Heart right ventricle (tissue), 16 donors: ENCODE data around the gene WHRN. TPM values are rescaled to one million over a fixed set of nuclear protein-coding genes. Genes with fewer than 3 reads are reported as not detected.

Experiments
- ATAC-seq, 8 donors: fragments of 200-7000 bp; cut with Tn5 transposase; one replicate each; pipeline ENCODE4 v1.9.1; 2020; ENCODE audit warnings: mild to moderate bottlenecking in 8 of 8, moderate library complexity in 8 of 8, moderate number of reproducible peaks in 1 of 8
- DNase-seq, 2 donors: peaks; one replicate each; pipeline ENCODE4 v3.0.0-alpha.2; 2020
- H3K27ac ChIP-seq, 10 donors: fragments of 200-600 bp; sonication (generic) in 2 of 10; one replicate each; pipeline versions ENCODE4 v1.5.0 to v1.8.0; 2020 to 2022; ENCODE audit warnings: mild to moderate bottlenecking in 3 of 10
- H3K27me3 ChIP-seq, 7 donors: fragments of 200-600 bp; one replicate each; pipeline ENCODE4 v1.8.0; 2021 to 2022; ENCODE audit warnings: mild to moderate bottlenecking in 2 of 7
- H3K36me3 ChIP-seq, 9 donors: fragments of 200-600 bp; sonication (generic) in 1 of 9; one replicate each; pipeline versions ENCODE4 v1.5.0 to v1.8.0; 2020 to 2022; ENCODE audit warnings: mild to moderate bottlenecking in 2 of 9
- H3K4me1 ChIP-seq, 9 donors: fragments of 200-600 bp; sonication (generic) in 1 of 9; one replicate each; pipeline versions ENCODE4 v1.5.0 to v1.8.0; 2020 to 2022; ENCODE audit warnings: mild to moderate bottlenecking in 4 of 9
- H3K4me3 ChIP-seq, 10 donors: fragments of 200-600 bp; sonication (generic) in 2 of 10; one replicate each; pipeline versions ENCODE4 v1.5.0 to v1.8.0; 2020 to 2022; ENCODE audit warnings: mild to moderate bottlenecking in 7 of 10, moderate library complexity in 2 of 10
- H3K9me3 ChIP-seq, 11 donors: fragments of 200-600 bp in 10 of 11; sonication (generic) in 2 of 11; one replicate each; pipeline versions ENCODE4 v1.5.0 to v1.8.0; 2013 to 2022; ENCODE audit warnings: mild to moderate bottlenecking in 2 of 11, control low read depth in 1 of 11, moderate library complexity in 1 of 11
- CTCF ChIP-seq, 9 donors: fragments of 200-600 bp; sonication (generic) in 2 of 9; IDR thresholded peaks; one replicate each; pipeline versions ENCODE4 v1.5.0 to v1.8.0; 2021 to 2022; ENCODE audit warnings: antibody characterized with exemption in 9 of 9, mild to moderate bottlenecking in 5 of 9, moderate library complexity in 1 of 9
- WGBS, 2 donors: extraction: QIAGEN DNeasy Blood & Tissue Kit; methylation state at CpG; one replicate each; pipeline ENCODE4 v1.1.7; 2013; ENCODE audit warnings: inconsistent platforms in 1 of 2; 5-methylcytosine and 5-hydroxymethylcytosine counted together
- intact Hi-C, 10 donors: fragments of 100-400 bp; cut with DNase I; formaldehyde crosslinking; loops; one replicate each; pipeline versions ENCODE4 v1.11.1 to v1.14.2; 2022
- polyA plus RNA-seq, 2 donors: library from polyadenylated mRNA; stranded (reverse); fragments of 200-250 nt; gene quantifications; one replicate each; pipeline ENCODE4 v1.2.3, GENCODE V29; 2013
- total RNA-seq, 10 donors: library from RNA; stranded (reverse); fragmentation: NEBNext Ultra II Directional in 3 of 10; extraction: Animal tissue kit (Norgen Biotek cat#: 25700) in 3 of 10; gene quantifications; one replicate each; pipeline versions ENCODE4 v1.2.1 to v1.2.4, GENCODE V29; 2021 to 2023
- donor health status: Arrhythmogenic right ventricular cardiomyopathy.
- donor health status: ischemic (EF 13 %, LVEDD 7.1; RV severe dilation, severe dysfunction).
- donor health status: healthy with polysubstance abuse.
- donor health status: DM: no; HTN: yes; CAD: no.
- donor health status: DM: no; HTN: no; CAD: no.
- donor health status: ischemic (EF 25% LVEDD 6.9; RV normal size, moderate dysfunction).
- donor health status: ischemic (EF 25% LVEDD 5.7; RV mildly dilated, moderate dysfunction).
- donor health status: healthy.
- donor health status: DM: yes; HTN: yes; CAD: no.
- donor health status: Ischemic cardiomyopathy.
- donor health status: ischemic (EF 35%, LVEDD 5.7; RV mildly dilated, moderate dysfunction).
- donor health status: nonischemic (EF 11% LVEDD 7.7; RV severe dilation, severe dysfunction).
- donor health status: DM: yes; HTN: yes; CAD: no.
- donor health status: PGD.
- donor health status: ischemic (EF 29% LVEDD 5.4; RV normal size, mild dysfunction).
- donor health status: nonischemic (EF 23%, LVEDD 6.1; RV moderate dilation, normal function).

WHRN gene
- total and polyA plus RNA-seq, 12 donors: 0.13 to 1.3 (median 0.58) TPM; not detected in 1

GRCh38 chr9:114448706-114449105 lies 56.6 kb downstream of the WHRN start:
- TF ChIP-seq CTCF (IDR thresholded peaks at IDR 0.05): no peak
- intact Hi-C loops: no loop called here
- ATAC-seq (no peak), DNase-seq (no peak)
- H3K36me3 ChIP-seq: no peaks in the 10 kb centered on the region
- no peak overlapping the region for H3K27ac ChIP-seq
- 78 to 89% methylated on average over 2 of the region's 2 CpGs for WGBS, 2 donors
- H3K4me1 ChIP-seq: peaks cover 0 to 8% (median 0%) of the 10 kb centered on the region in 9 donors
- peaks cover 0 to 15% (median 0%) of the 10 kb centered on the region in 7 donors for H3K27me3 ChIP-seq
- peaks cover 0 to 3% (median 0%) of the 10 kb centered on the region in 11 donors for H3K9me3 ChIP-seq
- H3K4me3 ChIP-seq: no peak overlapping the region

GRCh38 chr9:114446672-114447450 lies 58.4 kb downstream of the WHRN start:
- Histone ChIP-seq H3K4me3 (no peak overlapping the region), H3K9me3 (no peaks in the 10 kb centered on the region), H3K27ac (no peak overlapping the region), H3K36me3 (no peaks in the 10 kb centered on the region), H3K27me3 (peaks cover 0 to 15% (median 0%) of the 10 kb centered on the region in 7 donors), H3K4me1 (no peaks in the 10 kb centered on the region)
- intact Hi-C loops: no loop called here
- DNase-seq (no peak), ATAC-seq (no peak)
- WGBS, 2 donors: 68 to 71% methylated on average over 8 of the region's 8 CpGs
- no peak for TF ChIP-seq CTCF (IDR thresholded peaks at IDR 0.05)

- TF ChIP-seq CTCF (IDR thresholded peaks at IDR 0.05): no peak
- intact Hi-C loops: no loop called here
- Histone ChIP-seq H3K4me1 (no peaks in the 10 kb centered on the region), H3K36me3 (no peaks in the 10 kb centered on the region), H3K27me3 (peaks cover 0 to 10% (median 0%) of the 10 kb centered on the region in 7 donors), H3K9me3 (no peaks in the 10 kb centered on the region), H3K4me3 (no peak overlapping the region), H3K27ac (no peak overlapping the region)
- 58 to 64% methylated on average over 4 of the region's 4 CpGs for WGBS, 2 donors
- no peak for ATAC-seq
- DNase-seq: no peak
Measured at GRCh38 chr9:114446036-114446435, 59.2 kb downstream of the WHRN start.

- TF ChIP-seq CTCF (IDR thresholded peaks at IDR 0.05): no peak
Measured at GRCh38 chr9:114445616-114446015, 59.7 kb downstream of the WHRN start.

More at GRCh38 chr9:114445616-114446015, 59.7 kb downstream of the WHRN start:
- intact Hi-C loops: no loop called here
- Histone ChIP-seq H3K4me1 (no peaks in the 10 kb centered on the region), H3K36me3 (no peaks in the 10 kb centered on the region), H3K27ac (no peak overlapping the region), H3K27me3 (peaks cover 0 to 10% (median 0%) of the 10 kb centered on the region in 7 donors), H3K4me3 (no peak overlapping the region), H3K9me3 (no peaks in the 10 kb centered on the region)
- no peak for ATAC-seq
- no peak for DNase-seq
- 79 to 80% methylated on average over 5 of the region's 5 CpGs for WGBS, 2 donors
